Natural killer cell (primary cell): Measurements from ENCODE around the gene SORCS1. TPM values are rescaled to one million over a fixed set of nuclear protein-coding genes. Genes with fewer than 3 reads are reported as not detected.

Experiments
- ATAC-seq, 3 donors: fragments of 150-1000 bp in 2 of 3; fragments of 200-7000 bp in 1 of 3; cut with Tn5 transposase; 1 replicate in 1 of 3; 2 replicates in 2 of 3; pipeline ENCODE4 v1.10.0; 2021; ENCODE audit warnings: mild to moderate bottlenecking in 2 of 3, moderate library complexity in 2 of 3
- DNase-seq, 2 donors: peaks; one replicate each; pipeline versions ENCODE4 v3.0.0 to v3.0.0-alpha.2; 2013 to 2021; ENCODE audit warnings: mixed read lengths in 1 of 2
- H3K27ac ChIP-seq: one replicate; pipeline ENCODE4 v1.5.1; 2013; ENCODE audit warnings: mild to moderate bottlenecking, low read length
- H3K27me3 ChIP-seq: one replicate; pipeline ENCODE4 v1.6.1; 2013; ENCODE audit warnings: low read length; ENCODE audit not compliant: control insufficient read depth, insufficient read depth
- H3K36me3 ChIP-seq: one replicate; pipeline ENCODE4 v1.6.1; 2013; ENCODE audit warnings: low read length; ENCODE audit not compliant: control insufficient read depth, insufficient read depth
- H3K4me1 ChIP-seq: one replicate; pipeline ENCODE4 v1.6.1; 2013; ENCODE audit warnings: low read length; ENCODE audit not compliant: control insufficient read depth, insufficient read depth
- H3K4me3 ChIP-seq: one replicate; pipeline ENCODE4 v1.5.1; 2013; ENCODE audit warnings: low read length
- H3K9me3 ChIP-seq: one replicate; pipeline ENCODE4 v1.6.1; 2013; ENCODE audit warnings: low read length; ENCODE audit not compliant: control insufficient read depth, insufficient read depth
- H3K27ac Mint-ChIP-seq, 2 donors: one replicate each; pipeline ENCODE4 v1.8.0; 2022; ENCODE audit warnings: mild to moderate bottlenecking in 2 of 2, mixed read lengths in 2 of 2, moderate library complexity in 1 of 2
- H3K27me3 Mint-ChIP-seq, 2 donors: one replicate each; pipeline ENCODE4 v1.8.0; 2022; ENCODE audit warnings: low read depth in 2 of 2, mixed read lengths in 2 of 2
- H3K36me3 Mint-ChIP-seq: one replicate; pipeline ENCODE4 v1.8.0; 2022; ENCODE audit warnings: mixed read lengths
- H3K4me1 Mint-ChIP-seq, 2 donors: one replicate each; pipeline ENCODE4 v1.8.0; 2022; ENCODE audit warnings: mixed read lengths in 2 of 2
- H3K4me3 Mint-ChIP-seq: one replicate; pipeline ENCODE4 v1.8.0; 2022; ENCODE audit warnings: mild to moderate bottlenecking, moderate library complexity, mixed read lengths
- H3K9me3 Mint-ChIP-seq, 2 donors: one replicate each; pipeline ENCODE4 v1.8.0; 2022; ENCODE audit warnings: mixed read lengths in 2 of 2
- CTCF ChIP-seq: fragments of 200-600 bp; IDR thresholded peaks from one replicate; pipeline ENCODE4 v1.8.0; 2022; ENCODE audit warnings: antibody characterized with exemption
- whole genome bisulfite sequencing: methylation state at CpG from one replicate; pipeline ENCODE4 v1.1.7; 2013; ENCODE audit warnings: missing lambda C conversion rate; ENCODE audit not compliant: insufficient coverage; 5-methylcytosine and 5-hydroxymethylcytosine counted together
- intact Hi-C: fragments of 100-400 bp; cut with micrococcal nuclease; formaldehyde crosslinking; loops from one replicate; pipeline ENCODE4 v1.14.2; 2022
- total RNA-seq, 4 donors: library from RNA; stranded (reverse); fragments of 120-200 nt in 1 of 4; gene quantifications; one replicate each; pipeline versions ENCODE4 v1.2.3 to v1.2.4, GENCODE V29; 2013 to 2022

The SORCS1 gene
- total RNA-seq, 3 donors from 2014 or later (not counting 1 experiment from before 2014, with no cell fraction given), result not detected

- no peaks in the 10 kb centered on the region for H3K27me3 Mint-ChIP-seq
- Histone ChIP-seq H3K36me3 (no peaks in the 10 kb centered on the region), H3K27ac (no peak overlapping the region), H3K27me3 (no peaks in the 10 kb centered on the region), H3K9me3 (no peaks in the 10 kb centered on the region), H3K4me3 (no peak overlapping the region), H3K4me1 (no peaks in the 10 kb centered on the region)
- H3K4me1 Mint-ChIP-seq, result no peaks in the 10 kb centered on the region
- TF ChIP-seq CTCF, result no peak
- no peaks in the 10 kb centered on the region for H3K36me3 Mint-ChIP-seq
- ATAC-seq, result no peak
- intact Hi-C loops, result no loop called here
- H3K27ac Mint-ChIP-seq, result no peak overlapping the region
- no peak overlapping the region for H3K4me3 Mint-ChIP-seq
- no peak for DNase-seq
- peaks cover 3 to 10% of the 10 kb centered on the region in 2 donors for H3K9me3 Mint-ChIP-seq
- 80% methylated on average over 7 of the region's 7 CpGs for WGBS
These were observed 606.4 kb downstream of the SORCS1 start for GRCh38 chr10:106557951-106558733.

GRCh38 chr10:106557053-106557452 lies 607.5 kb downstream of the SORCS1 start:
- intact Hi-C loops, result no loop called here
- peaks cover 3 to 10% of the 10 kb centered on the region in 2 donors for H3K9me3 Mint-ChIP-seq

GRCh38 chr10:106555599-106555998 lies 608.9 kb downstream of the SORCS1 start:
- Mint-ChIP-seq H3K27ac (no peak overlapping the region), H3K9me3 (peaks cover 6 to 10% of the 10 kb centered on the region in 2 donors)

More at GRCh38 chr10:106557053-106557452, 607.5 kb downstream of the SORCS1 start:
- no peaks in the 10 kb centered on the region for H3K9me3 ChIP-seq
- Mint-ChIP-seq H3K27ac (no peak overlapping the region), H3K27me3 (no peaks in the 10 kb centered on the region), H3K4me3 (no peak overlapping the region), H3K36me3 (no peaks in the 10 kb centered on the region), H3K4me1 (no peaks in the 10 kb centered on the region)
- H3K36me3 ChIP-seq, result no peaks in the 10 kb centered on the region
- DNase-seq (no peak), ATAC-seq (no peak)
- H3K27ac ChIP-seq, result no peak overlapping the region
- no peaks in the 10 kb centered on the region for H3K4me1 ChIP-seq
- H3K27me3 ChIP-seq, result no peaks in the 10 kb centered on the region
- TF ChIP-seq CTCF, result no peak
- H3K4me3 ChIP-seq, result no peak overlapping the region

More at GRCh38 chr10:106555599-106555998, 608.9 kb downstream of the SORCS1 start:
- no peak for TF ChIP-seq CTCF
- no peak overlapping the region for H3K27ac ChIP-seq
- no peaks in the 10 kb centered on the region for H3K27me3 Mint-ChIP-seq
- intact Hi-C loops, result no loop called here
- no peaks in the 10 kb centered on the region for H3K36me3 ChIP-seq
- no peak overlapping the region for H3K4me3 Mint-ChIP-seq
- no peaks in the 10 kb centered on the region for H3K36me3 Mint-ChIP-seq
- no peaks in the 10 kb centered on the region for H3K4me1 Mint-ChIP-seq
- no peak overlapping the region for H3K4me3 ChIP-seq
- H3K4me1 ChIP-seq, result no peaks in the 10 kb centered on the region
- ATAC-seq, result no peak
- WGBS, result 83% methylated on average over 2 of the region's 2 CpGs
- no peaks in the 10 kb centered on the region for H3K27me3 ChIP-seq
- no peak for DNase-seq
- H3K9me3 ChIP-seq, result no peaks in the 10 kb centered on the region
